IPS-18c (cell line): ENCODE results near the gene SMG5.

Source experiments
- H3K4me3 ChIP-seq: 2 replicates; pipeline ENCODE4 v1.7.0; 2013; ENCODE audit warnings: low read depth, mild to moderate bottlenecking, low read length, moderate library complexity; ENCODE audit not compliant: insufficient read depth
- H3K9me3 ChIP-seq: one replicate; pipeline ENCODE4 v1.6.1; 2013; ENCODE audit warnings: mild to moderate bottlenecking, low read length, moderate library complexity; ENCODE audit not compliant: control insufficient read depth, insufficient read depth

SMG5 gene

GRCh38 chr1:156200044-156200443, 82.6 kb downstream of the SMG5 start:
- Histone ChIP-seq H3K4me3 (no peak overlapping the region), H3K9me3 (no peaks in the 10 kb centered on the region)
